GM18868 (cell line): Measurements from ENCODE around the gene ASPSCR1.
"Not testable (repeated sequence)": the region's sequence is repeated elsewhere in the genome, so short reads cannot be mapped to it uniquely, and the experiment has no call there.

Source experiments
- ATAC-seq: cut with Tn5 transposase; IDR thresholded peaks from one replicate; pipeline ENCODE4 v1.9.1; 2021; ENCODE audit warnings: mild to moderate bottlenecking, moderate library complexity; ENCODE audit not compliant: unreplicated experiment

ASPSCR1 gene

GRCh38 chr17:81981511-81981910, 4.1 kb downstream of the ASPSCR1 start:
- ATAC-seq = not testable (repeated sequence)

- no peak for ATAC-seq
Measured at GRCh38 chr17:81983011-81983638, 5.7 kb downstream of the ASPSCR1 start.

GRCh38 chr17:81983639-81984373, 6.4 kb downstream of the ASPSCR1 start:
- no peak for ATAC-seq

GRCh38 chr17:81984773-81985410, 7.5 kb downstream of the ASPSCR1 start:
- no peak for ATAC-seq

- ATAC-seq = no peak
Measured at GRCh38 chr17:81986606-81987005, 9.2 kb downstream of the ASPSCR1 start.

GRCh38 chr17:81987161-81987770, 9.8 kb downstream of the ASPSCR1 start:
- ATAC-seq = no peak

- ATAC-seq = no peak
Measured at GRCh38 chr17:81990836-81991683, 13.6 kb downstream of the ASPSCR1 start.

GRCh38 chr17:81991684-81992305, 14.4 kb downstream of the ASPSCR1 start:
- no peak for ATAC-seq

GRCh38 chr17:81992306-81993102, 15.1 kb downstream of the ASPSCR1 start:
- no peak for ATAC-seq

GRCh38 chr17:81993729-81994592, 16.5 kb downstream of the ASPSCR1 start:
- ATAC-seq = no peak

GRCh38 chr17:81994593-81995462, 17.4 kb downstream of the ASPSCR1 start:
- no peak for ATAC-seq

- ATAC-seq = no peak
Measured at GRCh38 chr17:81995463-81996231, 18.2 kb downstream of the ASPSCR1 start.

GRCh38 chr17:81996232-81996756, 18.9 kb downstream of the ASPSCR1 start:
- no peak for ATAC-seq

- ATAC-seq = no peak
Measured at GRCh38 chr17:81996757-81997441, 19.5 kb downstream of the ASPSCR1 start.

- no peak for ATAC-seq
Measured at GRCh38 chr17:81998212-81998611, 20.8 kb downstream of the ASPSCR1 start.
